GM06990 (cell line): Measurements from ENCODE around the gene COL5A1.
"Not testable (repeated sequence)": the region's sequence is repeated elsewhere in the genome, so short reads cannot be mapped to it uniquely, and the experiment has no call there.

ENCODE experiments used
- DNase-seq: peaks from one replicate; pipeline ENCODE4 v3.0.0-alpha.2; 2011; ENCODE audit not compliant: insufficient read length; ENCODE audit errors: extremely low read depth
- H3K27me3 ChIP-seq: replicated peaks from 2 replicates; pipeline ENCODE4 v1.6.0; 2011; ENCODE audit warnings: low read length; ENCODE audit not compliant: control insufficient read depth, insufficient read depth
- H3K36me3 ChIP-seq: 2 replicates; pipeline ENCODE4 v1.5.1; 2011; ENCODE audit warnings: low read length; ENCODE audit not compliant: control insufficient read depth, insufficient read depth
- H3K4me3 ChIP-seq: replicated peaks from 2 replicates; pipeline ENCODE4 v1.5.1; 2011; ENCODE audit warnings: low read depth, mild to moderate bottlenecking, control low read depth, low read length
- CTCF ChIP-seq: IDR thresholded peaks from 2 replicates; pipeline ENCODE4 v1.5.1; 2011; ENCODE audit warnings: low read length, control low read depth, mild to moderate bottlenecking, inconsistent platforms; ENCODE audit not compliant: insufficient read depth, poor library complexity, severe bottlenecking

Gene COL5A1

DNA sequence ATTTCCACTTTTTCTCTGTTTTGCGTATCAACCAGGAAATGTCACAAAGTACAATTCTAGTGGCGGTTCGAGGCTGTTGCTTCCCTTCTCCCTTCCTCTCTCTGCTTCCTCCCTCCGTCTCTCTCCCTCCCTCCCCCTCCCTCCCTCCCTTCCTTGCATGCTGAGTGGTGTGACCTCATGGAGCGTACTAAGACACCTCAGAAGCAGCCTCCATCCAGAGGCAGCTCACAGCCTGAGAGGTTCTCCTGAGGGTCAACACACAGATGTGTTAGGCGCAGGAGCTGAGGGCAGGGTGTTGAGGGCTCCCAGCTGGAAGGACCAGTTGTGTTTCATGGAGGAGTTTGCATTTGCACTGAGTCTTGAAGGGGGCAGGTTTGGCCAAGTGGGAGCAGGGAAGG, 57.7 kb downstream of the COL5A1 start:
- DNase-seq, result no peak
- H3K36me3 ChIP-seq, result no peaks in the 10 kb centered on the region
- TF ChIP-seq CTCF, result no peak
- H3K4me3 ChIP-seq, result no peak overlapping the region
- no peaks in the 10 kb centered on the region; the same call in none of the 2 replicates for H3K27me3 ChIP-seq

- H3K36me3 ChIP-seq, result no peaks in the 10 kb centered on the region
- DNase-seq, result no peak
Measured at GRCh38 chr9:134700636-134701350, 59.2 kb downstream of the COL5A1 start.

GRCh38 chr9:134701581-134702259, 60.1 kb downstream of the COL5A1 start:
- no peak for DNase-seq

More at GRCh38 chr9:134700636-134701350, 59.2 kb downstream of the COL5A1 start:
- H3K4me3 ChIP-seq, result no peak overlapping the region
- no peaks in the 10 kb centered on the region; the same call in none of the 2 replicates for H3K27me3 ChIP-seq
- TF ChIP-seq CTCF, result no peak

DNA sequence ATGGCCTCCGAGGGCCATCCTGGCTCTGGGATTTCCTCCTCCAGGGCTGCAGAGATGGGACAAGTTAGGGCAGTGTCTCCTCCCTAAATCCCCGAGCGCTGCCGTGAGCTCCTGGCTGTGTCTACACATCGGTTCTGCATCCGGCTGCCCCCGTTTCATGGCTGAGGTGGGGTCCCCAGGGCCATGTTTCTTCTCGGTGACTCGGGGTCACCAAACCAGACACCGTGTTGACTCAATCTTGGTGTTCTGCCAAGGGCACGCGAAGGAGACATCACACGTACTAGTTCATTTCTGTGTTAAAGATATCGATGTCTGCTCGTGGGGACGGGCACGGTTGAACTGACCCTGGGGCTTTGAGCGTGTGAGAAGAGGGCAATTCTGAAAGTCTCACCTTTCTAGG, 60.7 kb downstream of the COL5A1 start:
- no peaks in the 10 kb centered on the region for H3K36me3 ChIP-seq
- H3K4me3 ChIP-seq, result no peak overlapping the region
- DNase-seq, result no peak

More at GRCh38 chr9:134701581-134702259, 60.1 kb downstream of the COL5A1 start:
- TF ChIP-seq CTCF, result no peak
- Histone ChIP-seq H3K36me3 (no peaks in the 10 kb centered on the region), H3K4me3 (no peak overlapping the region), H3K27me3 (no peaks in the 10 kb centered on the region; the same call in none of the 2 replicates)

DNA sequence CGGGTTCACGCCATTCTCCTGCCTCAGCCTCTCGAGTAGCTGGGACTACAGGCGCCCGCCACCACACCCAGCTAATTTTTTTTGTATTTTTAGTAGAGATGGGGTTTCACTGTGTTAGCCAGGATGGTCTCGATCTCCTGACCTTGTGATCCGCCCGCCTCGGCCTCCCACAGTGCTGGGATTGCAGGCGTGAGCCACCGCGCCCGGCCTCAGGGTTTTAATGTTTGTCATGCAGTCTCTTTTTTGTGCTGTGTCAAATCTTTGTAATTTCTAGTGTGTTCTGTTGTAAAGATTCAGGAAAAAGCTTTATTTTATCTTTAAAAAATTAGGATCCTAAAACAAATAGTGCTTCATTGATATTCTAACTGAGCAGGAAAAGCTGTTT, 62.1 kb downstream of the COL5A1 start:
- H3K36me3 ChIP-seq, DNase-seq, H3K27me3 ChIP-seq, H3K4me3 ChIP-seq: not testable (repeated sequence)

More for the DNA sequence above, 60.7 kb downstream of the COL5A1 start:
- no peak for TF ChIP-seq CTCF
- H3K27me3 ChIP-seq, result no peaks in the 10 kb centered on the region; the same call in none of the 2 replicates

DNA sequence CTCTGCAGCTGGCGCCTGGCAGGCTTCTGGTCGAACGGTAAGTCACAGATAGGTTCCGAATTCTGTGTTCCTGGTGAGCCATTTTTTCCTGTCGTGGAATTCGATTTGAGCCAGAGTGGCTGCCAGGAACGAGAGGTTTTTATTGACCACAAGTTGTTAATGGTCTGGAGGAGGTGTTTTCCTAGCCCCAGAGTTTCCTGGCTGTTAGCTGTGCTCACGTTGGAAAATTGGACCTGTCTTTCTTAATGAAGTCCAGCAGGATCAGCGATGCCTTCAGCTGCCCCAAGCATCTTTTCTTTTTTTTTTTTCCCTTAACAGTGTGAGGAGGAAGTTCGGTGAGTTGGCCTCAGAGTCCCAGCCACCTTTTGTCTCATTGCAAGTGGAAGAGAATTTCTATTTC, 62.9 kb downstream of the COL5A1 start:
- H3K4me3 ChIP-seq, result no peak overlapping the region
- TF ChIP-seq CTCF, result no peak
- no peaks in the 10 kb centered on the region for H3K36me3 ChIP-seq
- H3K27me3 ChIP-seq, result no peaks in the 10 kb centered on the region; the same call in none of the 2 replicates
- no peak for DNase-seq
